ENCODE results near the gene KLHL5.

DNA sequence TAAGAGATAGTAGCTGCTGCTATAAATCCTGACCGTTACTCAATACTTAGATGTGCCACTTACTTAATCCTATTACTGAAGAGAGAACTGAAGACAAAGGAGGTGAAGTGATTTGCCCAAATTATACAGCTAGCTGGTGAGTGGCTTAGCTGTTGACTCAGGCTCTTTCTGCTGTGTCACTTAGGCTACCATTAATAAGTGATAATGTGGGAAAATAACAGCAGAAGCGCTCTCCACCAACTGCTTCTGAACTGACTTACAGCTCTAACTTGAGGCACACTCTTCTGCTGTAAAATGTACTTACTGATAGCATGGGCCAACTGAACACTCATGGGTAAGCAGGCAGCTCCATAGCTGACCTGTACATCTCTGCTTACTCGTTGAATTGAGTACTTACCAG lies 7.5 kb upstream of the KLHL5 start:
- TF ChIP-seq, protein P1, sequence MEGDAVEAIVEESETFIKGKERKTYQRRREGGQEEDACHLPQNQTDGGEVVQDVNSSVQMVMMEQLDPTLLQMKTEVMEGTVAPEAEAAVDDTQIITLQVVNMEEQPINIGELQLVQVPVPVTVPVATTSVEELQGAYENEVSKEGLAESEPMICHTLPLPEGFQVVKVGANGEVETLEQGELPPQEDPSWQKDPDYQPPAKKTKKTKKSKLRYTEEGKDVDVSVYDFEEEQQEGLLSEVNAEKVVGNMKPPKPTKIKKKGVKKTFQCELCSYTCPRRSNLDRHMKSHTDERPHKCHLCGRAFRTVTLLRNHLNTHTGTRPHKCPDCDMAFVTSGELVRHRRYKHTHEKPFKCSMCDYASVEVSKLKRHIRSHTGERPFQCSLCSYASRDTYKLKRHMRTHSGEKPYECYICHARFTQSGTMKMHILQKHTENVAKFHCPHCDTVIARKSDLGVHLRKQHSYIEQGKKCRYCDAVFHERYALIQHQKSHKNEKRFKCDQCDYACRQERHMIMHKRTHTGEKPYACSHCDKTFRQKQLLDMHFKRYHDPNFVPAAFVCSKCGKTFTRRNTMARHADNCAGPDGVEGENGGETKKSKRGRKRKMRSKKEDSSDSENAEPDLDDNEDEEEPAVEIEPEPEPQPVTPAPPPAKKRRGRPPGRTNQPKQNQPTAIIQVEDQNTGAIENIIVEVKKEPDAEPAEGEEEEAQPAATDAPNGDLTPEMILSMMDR (conservative IDR thresholded peaks at IDR 0.05; ENCODE audit: low read depth, low read length) = no peak
- TF ChIP-seq EZH2 (IDR thresholded peaks at IDR 0.05; ENCODE audit: low read length, unreplicated experiment) (no peak), EZH2phosphoT487 (IDR thresholded peaks at IDR 0.05; ENCODE audit: borderline replicate concordance, low read length) (no peak)

Measured in PC-3 (cell line).